ENCODE measurements around the gene UBE2F. TPM values are rescaled to one million over a fixed set of nuclear protein-coding genes. Genes with fewer than 3 reads are reported as not detected.

Gene UBE2F
- total and polyA plus RNA-seq, 2 of the 13 experiments (the other 11 are each of a cell fraction or from before 2014, with no cell fraction given), result 35.4 to 73.1 TPM

- TF ChIP-seq ARID5B (CRISPR knock-in tag; IDR thresholded peaks at IDR 0.05), result peak; percentile 41; the same call in 1 of the 2 replicates
- no peak for TF ChIP-seq NFYC (CRISPR knock-in tag; IDR thresholded peaks at IDR 0.05)
- TF ChIP-seq ZNF607 (CRISPR knock-in tag; IDR thresholded peaks at IDR 0.05; ENCODE audit: borderline replicate concordance), result no peak
- TF ChIP-seq SP1 (IDR thresholded peaks at IDR 0.05), result no peak
- no peak for TF ChIP-seq SP1 (CRISPR knock-in tag; IDR thresholded peaks at IDR 0.05)
- TF ChIP-seq ZNF878 (CRISPR knock-in tag; IDR thresholded peaks at IDR 0.05), result no peak
- no peak for TF ChIP-seq SMARCC2 (IDR thresholded peaks at IDR 0.05)
- TF ChIP-seq CBX2 (IDR thresholded peaks at IDR 0.05; ENCODE audit: low read depth, low read length), result no peak
- TF ChIP-seq CBX2 (CRISPR knock-in tag; IDR thresholded peaks at IDR 0.05; ENCODE audit: low read depth), result no peak
- TF ChIP-seq YY1 (IDR thresholded peaks at IDR 0.05; ENCODE audit: insufficient read depth, insufficient replicate concordance, low read depth, low read length), result no peak
- TF ChIP-seq ZNF234 (CRISPR knock-in tag; conservative IDR thresholded peaks at IDR 0.05), result no peak
- no peak for TF ChIP-seq BORCS8-MEF2B (CRISPR knock-in tag; IDR thresholded peaks at IDR 0.05)
- no peak for TF ChIP-seq ATF3 (CRISPR knock-in tag; IDR thresholded peaks at IDR 0.05)
- no peak for TF ChIP-seq HNF4G (IDR thresholded peaks at IDR 0.05; ENCODE audit: borderline replicate concordance, low read depth, low read length)
- TF ChIP-seq HNF4G (CRISPR knock-in tag; IDR thresholded peaks at IDR 0.05; ENCODE audit: borderline replicate concordance, low read depth), result no peak
- TF ChIP-seq STAT6 (CRISPR knock-in tag; IDR thresholded peaks at IDR 0.05; ENCODE audit: borderline replicate concordance), result no peak
- TF ChIP-seq ZBTB44 (CRISPR knock-in tag; IDR thresholded peaks at IDR 0.05), result no peak
- peak; percentile 47; the same call in 1 of the 2 replicates for TF ChIP-seq FOXA3 (CRISPR knock-in tag; IDR thresholded peaks at IDR 0.05)
- TF ChIP-seq NFATC3 (CRISPR knock-in tag; IDR thresholded peaks at IDR 0.05), result no peak
- TF ChIP-seq SMAD3 (CRISPR knock-in tag; IDR thresholded peaks at IDR 0.05), result 0 out of 2 replicates have a peak, but pooled peaks have one; percentile 21
- 0 out of 2 replicates have a peak, but pooled peaks have one; percentile 12 for TF ChIP-seq DRAP1 (CRISPR knock-in tag; IDR thresholded peaks at IDR 0.05)
- TF ChIP-seq DDIT3 (CRISPR knock-in tag; IDR thresholded peaks at IDR 0.05), result no peak
- TF ChIP-seq ZNF703 (CRISPR knock-in tag; IDR thresholded peaks at IDR 0.05; ENCODE audit: borderline replicate concordance), result no peak
Observed at GRCh38 chr2:238077292-238077691, 110.5 kb downstream of the UBE2F start (continued).
